HL-60/S4 treated with retinoic acid at 250 ng/mL for 4 days and 3 days (cell line): ENCODE measurements around the gene CLK2.
"Not testable (repeated sequence)": the region's sequence is repeated elsewhere in the genome, so short reads cannot be mapped to it uniquely, and the experiment has no call there.

ENCODE experiments used
- in situ Hi-C: fragments of 300-500 bp; cut with MboI; formaldehyde crosslinking; loops from 2 replicates; pipeline ENCODE4 v1.7.0; 2022; ENCODE audit warnings: low sequenced_read_pairs

CLK2 gene

DNA sequence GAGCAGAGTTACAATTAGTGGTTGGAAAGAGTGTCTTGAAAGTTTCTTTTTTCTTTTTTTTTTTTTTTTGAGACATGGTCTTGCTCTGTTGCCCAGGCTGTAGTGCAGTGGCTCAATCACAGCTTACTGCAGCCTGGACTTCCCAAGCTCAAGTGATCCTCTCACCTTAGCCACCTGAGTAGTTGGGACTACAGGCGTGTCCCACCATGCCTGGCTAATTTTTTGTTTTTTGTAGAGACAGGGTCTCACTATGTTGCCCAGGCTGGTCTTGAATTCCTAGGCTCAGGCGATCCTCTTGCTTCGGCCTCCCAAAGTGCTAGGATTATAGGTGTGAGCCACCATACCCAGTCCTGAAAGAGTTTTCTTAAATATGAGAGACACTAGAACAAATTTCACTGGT is 26.5 kb downstream of the CLK2 start:
- in situ Hi-C loops: not testable (repeated sequence)

DNA sequence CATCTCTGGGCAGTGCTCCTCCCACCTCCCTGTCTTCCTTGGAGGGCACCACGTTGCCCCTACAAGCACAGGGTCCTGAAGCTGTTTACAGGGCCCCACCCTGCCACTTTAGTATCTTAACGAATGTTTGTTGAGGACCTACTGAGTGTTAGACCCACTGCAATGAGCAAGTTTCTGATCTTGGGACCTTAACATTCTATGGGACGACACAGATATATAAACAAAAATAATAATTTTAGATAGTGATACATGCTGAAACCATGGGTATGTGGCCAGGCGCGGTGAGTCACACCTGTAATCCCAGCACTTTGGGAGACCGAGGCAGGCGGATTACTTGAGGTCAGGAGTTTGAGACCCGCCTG is 28.2 kb downstream of the CLK2 start:
- in situ Hi-C loops: no loop called here

DNA sequence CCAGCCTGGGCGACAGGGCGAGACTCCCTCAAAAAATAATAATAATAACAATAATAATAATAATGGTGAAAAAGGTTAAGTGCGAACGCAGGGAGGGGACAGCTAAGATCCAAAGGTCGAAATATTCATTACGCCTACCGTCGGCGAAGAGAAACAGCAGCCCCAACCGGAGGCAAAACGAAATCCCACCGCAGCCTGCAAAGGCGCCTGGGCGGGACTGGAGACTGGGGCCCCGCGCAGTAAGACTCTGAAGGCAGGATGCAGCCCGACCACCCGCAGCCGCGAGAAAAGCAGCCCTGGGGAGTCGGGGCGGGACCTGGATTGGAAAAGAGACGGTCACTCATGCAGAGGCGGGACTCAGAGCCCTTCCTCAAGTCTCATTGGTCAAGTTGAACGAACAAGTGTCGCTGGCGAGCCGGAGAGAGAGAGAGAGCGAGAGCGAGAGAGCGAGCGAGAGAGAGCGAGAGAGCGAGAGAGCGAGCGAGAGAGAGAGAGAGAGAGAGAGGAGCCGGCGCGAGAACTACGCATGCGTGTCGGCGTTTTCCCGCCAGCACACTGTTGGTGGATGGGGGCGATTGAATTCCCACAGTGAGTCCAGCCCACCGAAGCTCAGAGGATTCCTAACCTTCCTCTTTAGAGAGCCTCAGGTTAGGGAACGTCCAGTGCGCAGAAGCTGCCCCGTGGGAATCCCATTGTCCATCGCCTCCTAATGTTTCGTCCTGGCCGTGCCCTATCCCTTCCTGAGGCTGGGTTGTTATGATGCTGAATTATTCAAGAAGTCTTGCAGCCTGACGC is 28.7 kb downstream of the CLK2 start:
- in situ Hi-C loops: no loop called here

DNA sequence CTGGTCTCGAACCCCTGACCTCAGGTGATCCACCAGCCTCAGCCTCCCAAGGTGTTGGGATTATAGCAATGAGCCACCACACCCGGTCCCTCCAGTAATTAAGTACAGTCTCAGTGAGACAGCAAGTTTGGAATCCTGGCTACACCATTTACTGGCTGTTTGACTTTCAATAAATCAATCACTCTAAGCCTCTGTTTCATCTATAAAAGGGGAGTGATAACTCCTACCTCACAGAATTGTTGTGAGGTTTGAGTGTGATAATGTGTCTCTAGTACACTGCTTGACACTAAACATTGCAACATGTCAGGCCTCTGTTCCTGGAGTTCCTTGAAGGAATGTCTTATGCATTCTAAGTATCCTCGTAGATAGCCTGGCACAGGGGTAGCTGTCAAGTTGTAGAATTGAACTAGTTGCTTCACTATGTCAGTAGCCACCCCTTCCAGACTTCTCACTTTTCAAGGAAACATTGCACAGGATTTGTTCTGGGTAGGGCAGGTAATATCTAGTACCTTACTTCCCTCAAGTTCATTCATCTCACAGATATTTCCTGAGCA is 30.4 kb downstream of the CLK2 start:
- in situ Hi-C loops: no loop called here

DNA sequence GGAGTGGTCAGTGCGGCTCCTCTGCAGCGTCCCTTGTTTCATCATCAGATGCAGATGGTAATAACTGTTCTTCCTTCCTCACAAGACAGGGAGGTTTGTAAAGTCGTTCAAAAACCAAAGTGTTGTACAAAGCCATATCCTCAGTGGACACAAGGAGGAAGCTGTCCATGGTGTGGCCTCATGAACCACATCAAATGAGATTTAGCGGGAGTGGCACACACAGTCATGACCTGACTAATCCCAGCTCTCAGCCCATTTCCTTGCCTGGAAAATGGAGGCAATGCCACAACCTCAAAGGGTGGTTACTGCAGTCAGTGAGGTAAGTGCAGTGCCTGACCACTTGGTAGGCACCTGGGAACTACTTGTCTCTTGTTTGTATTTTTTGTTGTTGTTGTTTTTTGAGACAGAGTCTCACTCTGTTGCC is 31.5 kb downstream of the CLK2 start:
- in situ Hi-C loops: no loop called here

DNA sequence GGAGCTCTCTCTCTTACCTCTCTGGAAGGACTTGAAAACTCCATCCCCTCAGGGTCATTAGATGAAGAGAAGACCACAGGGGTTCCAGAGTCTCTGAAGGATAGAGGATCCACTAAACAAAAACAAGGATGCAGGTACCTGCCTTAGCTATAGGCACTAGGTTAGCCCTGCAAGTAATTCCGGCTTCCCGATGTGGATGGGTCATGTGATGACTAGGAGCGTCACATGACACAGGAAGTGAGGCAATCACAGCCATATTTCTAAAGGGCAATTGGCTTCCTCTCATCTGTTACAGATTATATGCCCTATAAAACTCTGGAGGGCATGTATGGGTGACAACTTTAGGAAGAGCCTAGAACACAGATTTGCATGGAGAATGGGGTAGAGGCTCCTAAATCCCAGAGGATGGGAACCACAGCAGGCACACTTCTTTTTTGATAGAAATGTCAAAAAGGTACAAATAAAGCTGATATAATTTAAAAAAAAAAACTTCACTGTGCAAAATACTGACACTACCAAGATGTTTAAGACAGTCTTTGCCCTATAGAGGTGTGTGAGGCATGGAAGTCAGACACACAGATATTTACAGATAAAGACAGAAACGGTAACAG is 32.1 kb downstream of the CLK2 start:
- in situ Hi-C loops: no loop called here

DNA sequence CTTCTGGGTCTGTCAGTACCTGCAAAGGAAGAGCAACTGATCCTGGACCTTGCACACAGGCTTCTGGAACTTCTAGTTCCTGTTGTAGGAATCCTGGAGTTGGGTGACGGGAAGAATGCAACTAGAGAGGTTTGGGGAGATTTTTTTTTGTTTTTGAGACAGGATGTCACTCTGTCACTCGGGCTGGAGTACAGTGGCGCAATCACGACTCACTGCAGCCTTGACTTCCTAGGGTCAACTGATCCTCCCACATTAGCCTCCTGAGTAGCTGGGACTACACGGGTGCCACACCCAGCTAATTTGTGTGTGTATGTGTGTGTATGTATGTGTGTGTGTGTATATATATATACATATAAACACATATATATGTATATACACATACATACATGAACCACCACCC is 36.9 kb downstream of the CLK2 start:
- in situ Hi-C loops: no loop called here

DNA sequence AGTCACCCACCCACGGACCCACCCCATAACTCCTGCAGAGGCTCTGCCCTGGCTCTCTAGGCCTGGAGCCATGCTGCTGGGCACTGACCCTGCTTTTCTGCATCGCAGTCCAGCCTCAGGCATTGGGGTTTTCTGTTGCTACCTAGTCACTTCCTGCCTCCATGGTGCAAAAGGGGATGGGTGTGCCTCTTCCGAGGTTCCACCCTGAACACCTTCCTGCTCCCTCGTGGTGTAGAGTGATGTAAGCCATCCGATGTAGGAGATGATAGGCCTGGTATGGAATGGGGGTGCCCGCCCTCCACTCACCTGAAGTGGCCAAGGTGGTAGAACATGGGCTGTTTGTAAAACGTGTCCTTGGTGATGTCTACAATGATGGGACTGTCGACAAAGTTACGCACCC is 37.9 kb downstream of the CLK2 start:
- in situ Hi-C loops: not testable (repeated sequence)

DNA sequence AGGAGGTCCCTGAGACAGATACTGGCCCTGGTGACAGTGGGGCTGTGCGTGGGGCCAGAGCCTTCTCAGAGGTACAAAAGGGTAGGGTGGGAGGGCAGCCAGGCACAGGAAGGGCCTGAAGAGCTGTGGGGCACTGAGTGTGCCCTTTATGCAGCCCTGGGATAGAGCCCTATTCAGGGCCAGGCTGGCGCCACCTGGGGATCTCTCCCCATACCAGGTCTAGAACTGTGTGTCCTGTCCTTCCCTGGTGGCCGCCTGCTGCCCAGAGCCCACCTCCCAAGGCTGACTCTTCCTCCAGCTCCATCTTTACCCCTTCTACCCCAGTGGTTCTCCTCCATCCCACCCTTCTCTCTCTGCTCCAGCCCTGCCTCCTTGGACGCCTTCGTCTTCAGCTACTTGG is 39.8 kb downstream of the CLK2 start:
- in situ Hi-C loops: not testable (repeated sequence)

DNA sequence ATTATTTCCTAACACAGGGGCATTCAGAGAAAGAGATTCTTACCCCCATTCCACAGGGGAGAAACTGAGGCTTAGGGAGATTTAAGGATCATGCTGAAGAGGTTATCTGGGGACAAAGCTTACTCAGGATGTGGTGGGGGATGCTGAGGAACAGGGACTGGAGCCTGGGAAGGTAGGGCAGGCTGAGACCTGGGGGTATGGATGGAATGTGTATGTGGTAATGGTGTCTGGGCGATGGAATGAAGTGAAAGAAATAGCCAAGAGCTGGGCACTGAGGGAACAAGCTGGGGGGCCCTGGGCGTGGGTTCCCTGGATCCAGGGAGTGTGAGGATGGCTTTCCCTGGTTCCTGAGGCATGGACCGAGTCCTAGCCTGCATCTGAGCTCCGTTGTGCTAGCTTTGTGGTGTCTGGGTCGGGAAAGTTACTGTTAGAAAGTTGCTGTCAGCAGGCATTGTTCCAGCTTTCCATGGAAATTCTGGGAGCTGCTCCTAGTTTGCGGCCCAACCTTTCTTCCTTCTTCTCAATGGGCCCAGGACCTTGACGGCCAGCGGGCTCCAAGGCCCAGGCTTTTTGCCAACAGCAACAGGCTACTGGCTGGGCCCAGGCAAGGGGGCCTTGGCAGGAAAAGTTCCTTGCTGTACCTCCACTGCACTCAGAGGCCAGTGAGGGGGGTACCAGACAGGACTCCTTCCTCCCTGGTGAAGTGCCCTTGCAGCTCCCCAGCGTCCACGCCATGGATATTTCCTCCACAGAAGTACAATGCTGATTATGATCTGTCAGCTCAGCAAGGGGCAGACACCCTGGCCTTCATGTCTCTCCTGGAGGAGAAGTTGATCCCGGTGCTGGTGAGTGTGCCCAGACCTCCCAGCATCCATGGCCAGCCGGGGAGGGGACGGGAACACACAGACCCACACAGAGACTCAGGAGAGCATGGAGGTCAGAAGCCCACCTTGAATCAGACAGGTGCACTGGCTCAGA is 41.0 kb downstream of the CLK2 start:
- in situ Hi-C loops: not testable (repeated sequence)

DNA sequence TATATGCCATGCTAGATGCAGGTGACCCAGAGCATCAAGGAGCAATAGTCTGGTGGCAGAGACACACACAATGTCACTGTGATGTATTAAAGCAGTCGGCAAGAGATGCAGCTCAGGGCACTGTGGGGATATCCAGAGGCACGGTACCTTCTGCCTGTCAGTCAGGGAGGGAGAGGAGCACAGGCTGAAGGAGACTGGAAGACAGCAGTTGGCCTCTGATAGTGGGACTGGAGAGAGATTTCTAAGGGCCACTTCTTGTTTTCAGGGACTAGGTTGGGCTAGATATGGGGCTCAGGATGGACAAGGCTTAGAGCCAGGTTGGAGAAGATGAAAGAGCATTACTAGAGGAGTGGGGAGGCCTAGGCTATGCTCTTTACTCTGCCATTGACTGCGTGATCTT is 42.0 kb downstream of the CLK2 start:
- in situ Hi-C loops: not testable (repeated sequence)

DNA sequence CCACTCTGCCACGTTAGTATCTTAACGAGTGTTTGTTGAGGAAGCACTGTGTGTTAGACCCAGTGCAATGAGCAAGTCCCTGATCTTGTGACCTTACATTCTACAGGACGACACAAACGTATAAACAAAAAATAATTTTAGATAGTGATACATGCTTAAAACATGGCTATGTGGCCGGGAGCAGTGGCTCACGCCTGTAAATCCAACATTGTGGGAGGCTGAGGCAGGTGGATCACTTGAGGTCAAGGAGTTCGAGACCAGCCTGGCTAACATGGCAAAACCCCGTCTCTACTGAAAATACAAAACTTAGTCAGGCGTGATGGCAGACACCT is 45.2 kb downstream of the CLK2 start:
- in situ Hi-C loops: no loop called here

DNA sequence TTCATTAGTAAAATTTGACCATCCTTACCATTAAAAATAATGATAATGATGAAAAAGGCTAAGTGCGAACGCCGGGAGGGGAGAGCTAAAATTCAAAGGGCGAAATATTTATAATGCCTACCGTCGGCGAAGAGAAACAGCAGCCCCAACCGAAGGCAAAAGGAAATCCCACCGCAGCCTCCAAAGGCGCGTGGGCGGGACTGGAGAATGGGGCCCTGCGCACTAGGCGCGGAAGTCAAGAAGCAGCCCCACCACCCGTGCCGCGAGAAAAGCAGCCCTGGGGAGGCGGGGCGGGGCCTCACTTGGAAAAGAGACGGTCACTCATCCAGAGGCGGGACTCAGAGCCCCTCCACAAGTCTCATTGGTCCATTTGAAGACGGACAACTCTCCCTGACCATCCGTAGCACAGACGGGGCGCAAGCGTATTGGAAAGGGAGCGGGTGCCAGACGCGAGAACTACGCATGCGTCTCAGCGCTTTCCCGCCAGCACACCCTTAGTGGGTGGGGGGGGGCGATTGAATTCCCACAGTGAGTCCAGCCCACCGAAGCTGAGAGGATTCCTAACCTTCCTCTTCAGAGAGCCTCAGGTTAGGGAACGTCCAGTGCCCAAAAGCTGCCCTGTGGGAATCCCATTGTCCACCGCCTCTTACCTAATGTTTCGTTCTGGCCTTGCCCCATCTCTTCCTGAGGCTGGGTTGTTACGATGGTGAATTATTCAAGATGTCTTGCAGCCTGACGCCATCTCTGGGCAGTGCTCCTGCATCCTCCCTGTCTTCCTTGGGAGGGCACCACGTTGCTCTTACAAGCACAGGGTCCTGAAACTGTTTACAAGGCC is 45.8 kb downstream of the CLK2 start:
- in situ Hi-C loops: no loop called here

DNA sequence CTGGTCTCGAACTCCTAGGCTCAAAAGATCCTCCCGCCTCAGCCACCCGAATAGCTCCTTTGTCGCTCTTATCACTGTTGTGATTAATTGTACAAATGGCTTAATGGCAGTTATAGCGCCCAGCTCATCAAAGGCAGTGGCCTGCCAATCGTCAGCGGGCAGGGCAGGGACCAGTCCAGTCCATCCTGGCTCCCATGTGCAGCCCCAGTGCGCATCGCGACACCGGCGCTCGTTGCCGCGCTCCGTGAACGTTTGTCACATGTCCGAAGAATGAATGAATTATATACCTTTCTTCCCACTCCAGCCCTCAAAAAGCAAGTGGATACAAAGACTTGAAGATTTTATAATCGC is 46.4 kb downstream of the CLK2 start:
- in situ Hi-C loops: no loop called here

DNA sequence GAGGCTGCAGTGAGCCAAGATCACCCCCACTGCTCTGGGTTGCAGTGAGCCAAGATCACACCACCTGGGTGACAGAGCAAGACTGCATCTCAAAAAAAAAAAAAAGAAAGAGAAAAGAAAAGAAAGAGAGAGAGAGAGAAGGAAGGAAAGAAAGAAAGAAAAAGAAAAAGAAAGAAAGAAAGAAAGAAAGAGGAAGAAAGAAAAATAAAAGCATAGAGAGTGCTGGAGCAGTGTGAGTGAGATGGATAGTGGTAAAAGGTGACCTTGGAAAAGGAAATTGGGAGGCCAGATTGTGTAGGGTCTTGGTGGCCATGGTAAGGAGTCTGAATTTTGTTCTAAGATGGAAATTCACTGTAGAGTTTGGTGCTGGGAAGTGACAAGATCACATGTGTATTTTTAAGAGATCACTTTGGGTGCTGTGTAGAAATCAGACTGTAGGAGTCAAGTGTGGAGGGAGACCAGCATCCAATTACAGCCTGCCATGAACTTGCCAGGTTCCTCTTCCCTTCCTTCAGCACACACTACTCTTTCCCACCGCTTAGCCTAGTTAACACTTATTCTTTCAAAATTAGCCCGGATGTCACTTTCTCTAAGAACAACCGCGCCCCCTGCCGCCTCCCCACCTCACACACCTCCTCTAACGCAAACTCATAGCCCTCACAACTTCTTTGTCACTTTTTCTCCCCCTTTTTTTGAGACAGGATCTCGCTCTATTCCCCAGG is 47.0 kb downstream of the CLK2 start:
- in situ Hi-C loops: no loop called here

DNA sequence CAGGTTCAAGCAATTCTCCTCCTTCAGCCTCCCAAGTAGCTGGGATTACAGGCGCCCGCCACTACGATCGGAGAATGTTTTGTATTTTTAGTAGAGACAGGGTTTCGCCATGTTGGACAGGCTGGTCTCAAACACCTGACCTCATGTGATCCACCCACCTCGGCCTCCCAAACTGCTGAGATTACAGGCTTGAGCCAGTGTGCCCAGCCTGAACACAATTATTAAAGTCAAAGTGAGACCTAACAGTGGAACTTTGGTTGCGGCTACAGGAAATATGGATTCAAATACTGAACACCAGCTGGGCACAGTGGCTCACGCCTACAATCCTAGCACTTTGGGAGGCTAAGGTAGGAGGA is 47.9 kb downstream of the CLK2 start:
- in situ Hi-C loops: not testable (repeated sequence)

DNA sequence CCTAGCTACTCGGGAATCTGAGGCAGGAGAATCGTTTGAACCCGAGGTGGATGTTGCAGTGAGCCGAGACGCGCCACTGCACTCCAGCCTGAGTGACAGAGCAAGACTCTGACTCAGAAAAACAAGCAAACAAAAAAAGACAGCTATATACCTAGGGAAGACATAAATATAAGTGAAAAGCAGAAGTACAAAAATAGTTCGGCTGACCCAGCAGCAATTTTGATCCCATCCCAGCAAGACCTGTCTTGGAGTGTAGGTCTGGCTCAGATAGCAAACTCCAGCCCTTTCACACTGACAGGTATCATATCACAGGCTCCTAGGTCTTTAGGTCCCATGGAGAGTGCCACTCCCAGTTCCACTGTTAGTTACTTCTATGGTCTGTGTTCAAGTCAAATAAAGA is 50.3 kb downstream of the CLK2 start:
- in situ Hi-C loops: no loop called here

DNA sequence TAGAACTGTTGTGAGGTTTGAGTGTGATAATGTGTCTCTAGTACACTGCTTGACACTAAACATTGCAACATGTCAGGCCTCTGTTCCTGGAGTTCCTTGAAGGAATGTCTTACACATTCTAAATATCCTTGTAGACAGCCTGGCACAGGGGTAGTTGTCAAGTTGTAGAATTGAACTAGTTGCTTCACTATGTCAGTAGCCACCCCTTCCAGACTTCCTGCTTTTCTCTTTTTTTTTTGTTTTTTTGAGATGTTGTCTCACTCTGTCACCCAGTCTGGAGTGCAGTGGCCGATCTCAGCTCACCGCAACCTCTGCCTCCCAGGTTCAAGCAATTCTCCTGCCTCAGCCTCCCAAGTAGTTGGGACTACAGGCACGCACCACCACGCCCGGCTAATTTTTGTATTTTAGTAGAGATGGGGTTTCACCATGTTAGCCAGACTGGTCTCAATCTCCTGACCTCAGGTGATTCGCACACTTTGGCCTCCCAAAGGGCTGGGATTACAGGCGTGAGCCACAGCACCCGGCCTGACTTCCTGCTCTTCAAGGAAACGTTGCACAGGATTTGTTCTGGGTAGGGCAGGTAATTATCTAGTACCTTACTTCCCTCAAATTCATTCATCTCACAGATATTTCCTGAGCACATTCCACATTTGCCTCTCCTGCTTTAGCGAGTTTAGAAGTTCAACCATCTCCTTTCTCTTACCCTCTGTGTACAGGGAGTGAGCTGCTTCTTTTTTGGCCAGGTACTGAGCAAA is 52.9 kb downstream of the CLK2 start:
- in situ Hi-C loops: not testable (repeated sequence)

DNA sequence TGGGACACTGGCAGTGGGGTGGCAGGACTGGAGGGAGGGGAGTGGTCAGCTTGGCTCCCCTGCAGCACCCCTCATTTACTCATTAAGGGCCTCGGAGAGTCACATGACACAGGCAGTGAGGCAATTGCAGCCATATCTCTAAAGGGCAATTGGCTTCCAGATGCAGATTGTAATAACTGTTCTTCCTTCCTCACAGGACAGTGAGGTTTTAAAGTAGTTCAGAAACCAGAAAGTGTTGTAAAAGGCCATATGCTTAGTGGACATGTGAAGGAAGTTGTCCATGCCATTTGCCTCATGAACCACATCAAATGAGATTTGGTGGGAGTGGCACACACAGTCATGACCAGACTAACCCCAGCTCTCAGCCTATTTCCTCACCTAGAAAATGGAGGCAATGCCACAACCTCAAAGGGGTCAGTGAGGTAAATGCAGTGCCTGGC is 53.7 kb downstream of the CLK2 start:
- in situ Hi-C loops: no loop called here
